ENCODE data around the gene HMGN1.

Gene HMGN1

GRCh38 chr21:39326607-39327307 lies 22.1 kb downstream of the HMGN1 start:
- TF ChIP-seq, protein P1, sequence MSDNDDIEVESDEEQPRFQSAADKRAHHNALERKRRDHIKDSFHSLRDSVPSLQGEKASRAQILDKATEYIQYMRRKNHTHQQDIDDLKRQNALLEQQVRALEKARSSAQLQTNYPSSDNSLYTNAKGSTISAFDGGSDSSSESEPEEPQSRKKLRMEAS (IDR thresholded peaks at IDR 0.05; ENCODE audit: low read depth, low read length) = no peak
- TF ChIP-seq POLR2A (IDR thresholded peaks at IDR 0.05; ENCODE audit: extremely low read depth, insufficient read length) (no peak), CTCF (IDR thresholded peaks at IDR 0.05; ENCODE audit: low read depth, low read length) (no peak), MYC (IDR thresholded peaks at IDR 0.05; ENCODE audit: low read depth, low read length) (no peak)
- no peak for DNase-seq (ENCODE audit: low read depth)
- H3K4me3 ChIP-seq (ENCODE audit: low read depth, low read length) = no peak overlapping the region

- TF ChIP-seq, protein P1 (IDR thresholded peaks at IDR 0.05; ENCODE audit: low read depth, low read length) = no peak
Measured at GRCh38 chr21:39325458-39325857, 23.4 kb downstream of the HMGN1 start.

GRCh38 chr21:39321424-39321823 lies 27.5 kb downstream of the HMGN1 start:
- DNase-seq (ENCODE audit: low read depth) = no peak
- TF ChIP-seq POLR2A (IDR thresholded peaks at IDR 0.05; ENCODE audit: extremely low read depth, insufficient read length) = no peak
- no peak for TF ChIP-seq MYC (IDR thresholded peaks at IDR 0.05; ENCODE audit: low read depth, low read length)
- TF ChIP-seq, protein P1 (IDR thresholded peaks at IDR 0.05; ENCODE audit: low read depth, low read length) = no peak
- TF ChIP-seq CTCF (IDR thresholded peaks at IDR 0.05; ENCODE audit: low read depth, low read length) = no peak
- H3K4me3 ChIP-seq (ENCODE audit: low read depth, low read length) = no peak overlapping the region

More at GRCh38 chr21:39325458-39325857, 23.4 kb downstream of the HMGN1 start:
- DNase-seq (ENCODE audit: low read depth) = no peak
- H3K4me3 ChIP-seq (ENCODE audit: low read depth, low read length) = no peak overlapping the region

GRCh38 chr21:39319814-39320332 lies 29.0 kb downstream of the HMGN1 start:
- H3K4me3 ChIP-seq (ENCODE audit: low read depth, low read length) = no peak overlapping the region
- no peak for DNase-seq (ENCODE audit: low read depth)
- TF ChIP-seq, protein P1 (IDR thresholded peaks at IDR 0.05; ENCODE audit: low read depth, low read length) = no peak
- TF ChIP-seq MYC (IDR thresholded peaks at IDR 0.05; ENCODE audit: low read depth, low read length) (no peak), CTCF (IDR thresholded peaks at IDR 0.05; ENCODE audit: low read depth, low read length) (no peak), POLR2A (IDR thresholded peaks at IDR 0.05; ENCODE audit: extremely low read depth, insufficient read length) (no peak)

DNA sequence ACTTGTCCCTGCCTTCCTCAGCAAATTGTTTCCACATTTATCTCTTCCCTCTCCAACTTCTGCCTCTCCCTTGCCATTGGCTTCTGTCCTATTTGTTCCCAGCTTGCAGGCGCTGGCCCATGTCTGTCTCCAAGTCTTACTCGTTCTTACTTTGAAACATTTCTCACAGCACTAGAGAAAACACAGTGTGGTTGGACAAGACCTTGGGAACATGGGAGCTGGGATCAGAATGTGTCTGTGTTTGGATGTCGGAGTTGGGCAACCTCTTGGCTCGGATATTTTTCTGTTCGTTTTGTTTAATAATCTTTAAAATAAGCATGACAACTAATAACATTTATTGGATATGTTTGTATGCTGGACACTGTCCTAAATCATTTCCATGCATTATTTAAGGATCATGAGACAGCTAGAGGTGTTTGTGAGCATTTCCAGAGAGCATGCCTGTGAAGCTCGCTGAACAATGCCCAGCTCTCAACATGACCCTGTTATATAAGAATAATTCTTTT lies 29.6 kb downstream of the HMGN1 start:
- DNase-seq (ENCODE audit: low read depth) = no peak
- no peak for TF ChIP-seq POLR2A (IDR thresholded peaks at IDR 0.05; ENCODE audit: extremely low read depth, insufficient read length)
- TF ChIP-seq, protein P1 (IDR thresholded peaks at IDR 0.05; ENCODE audit: low read depth, low read length) = no peak
- TF ChIP-seq MYC (IDR thresholded peaks at IDR 0.05; ENCODE audit: low read depth, low read length) = no peak
- no peak for TF ChIP-seq CTCF (IDR thresholded peaks at IDR 0.05; ENCODE audit: low read depth, low read length)
- no peak overlapping the region for H3K4me3 ChIP-seq (ENCODE audit: low read depth, low read length)
